Transverse colon (tissue), 4 donors: ENCODE measurements around the gene CCDC150. TPM values are rescaled to one million over a fixed set of nuclear protein-coding genes. Genes with fewer than 3 reads are reported as not detected.
"Not testable (repeated sequence)": the region's sequence is repeated elsewhere in the genome, so short reads cannot be mapped to it uniquely, and the experiment has no call there.

Source experiments
- DNase-seq: peaks from one replicate; pipeline ENCODE4 v3.0.0-alpha.2; 2019
- H3K27ac ChIP-seq, 4 donors: fragments of 200-600 bp; sonication (generic); 2 replicates each; pipeline ENCODE4 v1.5.1; 2016 to 2018; ENCODE audit warnings: inconsistent platforms in 4 of 4
- H3K27me3 ChIP-seq: fragments of 200-600 bp; sonication (generic); 2 replicates; pipeline ENCODE4 v1.5.1; 2017; ENCODE audit warnings: inconsistent platforms
- H3K36me3 ChIP-seq, 4 donors: fragments of 200-600 bp; sonication (generic); 2 replicates each; pipeline ENCODE4 v1.5.1; 2017 to 2019; ENCODE audit warnings: inconsistent platforms in 4 of 4
- H3K4me1 ChIP-seq, 4 donors: fragments of 200-600 bp; sonication (generic); 2 replicates each; pipeline ENCODE4 v1.5.1; 2017 to 2020; ENCODE audit warnings: inconsistent platforms in 4 of 4
- H3K4me3 ChIP-seq, 4 donors: fragments of 200-600 bp; sonication (generic); 1 replicate in 1 of 4; 2 replicates in 3 of 4; pipeline versions ENCODE4 v1.5.1 to v1.6.1; 2017 to 2019; ENCODE audit warnings: inconsistent platforms in 4 of 4
- H3K9me3 ChIP-seq, 2 donors: fragments of 200-600 bp; sonication (generic); 2 replicates each; pipeline ENCODE4 v1.5.1; 2017 to 2019; ENCODE audit warnings: inconsistent platforms in 2 of 2
- EP300 ChIP-seq: sonication (generic); formaldehyde crosslinking; IDR thresholded peaks from one replicate; pipeline ENCODE4 v1.6.1; 2017; ENCODE audit warnings: antibody characterized with exemption, low read depth
- POLR2A ChIP-seq: fragments of 450-650 bp; IDR thresholded peaks from one replicate; pipeline ENCODE4 v1.6.1; 2016; ENCODE audit warnings: antibody characterized with exemption, mild to moderate bottlenecking, moderate library complexity
- POLR2AphosphoS5 ChIP-seq, 3 donors: sonication (generic); formaldehyde crosslinking; IDR thresholded peaks; one replicate each; pipeline ENCODE4 v1.6.1; 2016; ENCODE audit warnings: antibody characterized with exemption in 3 of 3
- WGBS, 2 donors: methylation state at CpG; one replicate each; pipeline ENCODE4 v1.1.5; 2018; ENCODE audit warnings: low coverage in 1 of 2; 5-methylcytosine and 5-hydroxymethylcytosine counted together
- in situ Hi-C, 4 donors: fragments of 200-750 bp; cut with MboI; loops; one replicate each; pipeline versions ENCODE4 v1.15.0 to v1.15.1; 2017; ENCODE audit warnings: low sequenced_read_pairs in 3 of 4, low pct_ligation_motif_present in 1 of 4, low pct_unique_long_range_greater_than_20kb in 1 of 4
- intact Hi-C: fragments of 100-400 bp; cut with DNase I; formaldehyde crosslinking; loops from one replicate; pipeline ENCODE4 v1.15.1; 2023; ENCODE audit warnings: low total_unique reads
- total RNA-seq, 4 donors: library from RNA; depleted of rRNA; stranded (reverse); fragments of >200 nt; gene quantifications; one replicate each; pipeline ENCODE4 v1.1.0, GENCODE V29; 2016
- TF ChIP-seq, protein P1 (sequence below), 5 experiments: fragments of 200-600 bp in 3 of 5; fragments of 450-650 bp in 2 of 5; sonication (generic) in 3 of 5; IDR thresholded peaks; 1 replicate in 2 of 5; 2 replicates in 3 of 5; pipeline ENCODE4 v1.5.1; 2016 to 2017; ENCODE audit warnings: antibody characterized with exemption in 5 of 5, inconsistent platforms in 3 of 5, mild to moderate bottlenecking in 2 of 5, moderate library complexity in 1 of 5

Gene CCDC150
- total RNA-seq, 4 donors from 2014 or later, result 1.6 to 137 (median 2.7) TPM; not detected in 1

DNA sequence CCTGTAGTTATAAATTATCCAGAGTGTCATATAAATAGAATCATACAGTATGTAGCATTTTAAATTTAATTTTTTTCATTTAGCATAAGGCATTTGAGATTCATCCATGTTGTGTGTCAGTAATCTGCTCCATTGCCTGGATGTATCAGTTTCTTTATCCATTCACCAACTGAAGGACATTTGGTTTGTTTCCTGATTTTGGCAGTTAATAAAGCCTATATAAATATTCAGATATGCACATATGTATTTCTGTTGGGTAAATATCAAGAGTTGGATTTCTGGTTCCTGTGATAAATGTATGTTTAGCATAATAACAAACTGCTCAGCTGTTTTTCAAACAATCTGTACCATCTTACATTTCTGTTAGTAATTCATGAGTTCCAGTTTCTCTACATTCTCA is 39.9 kb downstream of the CCDC150 start:
- H3K9me3 ChIP-seq, result peaks cover 0 to 8% of the 10 kb centered on the region in 2 donors
- TF ChIP-seq POLR2A (no peak), EP300 (no peak)
- TF ChIP-seq, protein P1, sequence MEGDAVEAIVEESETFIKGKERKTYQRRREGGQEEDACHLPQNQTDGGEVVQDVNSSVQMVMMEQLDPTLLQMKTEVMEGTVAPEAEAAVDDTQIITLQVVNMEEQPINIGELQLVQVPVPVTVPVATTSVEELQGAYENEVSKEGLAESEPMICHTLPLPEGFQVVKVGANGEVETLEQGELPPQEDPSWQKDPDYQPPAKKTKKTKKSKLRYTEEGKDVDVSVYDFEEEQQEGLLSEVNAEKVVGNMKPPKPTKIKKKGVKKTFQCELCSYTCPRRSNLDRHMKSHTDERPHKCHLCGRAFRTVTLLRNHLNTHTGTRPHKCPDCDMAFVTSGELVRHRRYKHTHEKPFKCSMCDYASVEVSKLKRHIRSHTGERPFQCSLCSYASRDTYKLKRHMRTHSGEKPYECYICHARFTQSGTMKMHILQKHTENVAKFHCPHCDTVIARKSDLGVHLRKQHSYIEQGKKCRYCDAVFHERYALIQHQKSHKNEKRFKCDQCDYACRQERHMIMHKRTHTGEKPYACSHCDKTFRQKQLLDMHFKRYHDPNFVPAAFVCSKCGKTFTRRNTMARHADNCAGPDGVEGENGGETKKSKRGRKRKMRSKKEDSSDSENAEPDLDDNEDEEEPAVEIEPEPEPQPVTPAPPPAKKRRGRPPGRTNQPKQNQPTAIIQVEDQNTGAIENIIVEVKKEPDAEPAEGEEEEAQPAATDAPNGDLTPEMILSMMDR (IDR thresholded peaks at IDR 0.05), result no peak
- intact Hi-C loops (no loop called here), in situ Hi-C loops (no loop called here)
- H3K4me1 ChIP-seq, result no peaks in the 10 kb centered on the region
- no peak overlapping the region for H3K4me3 ChIP-seq
- DNase-seq, result no peak
- H3K36me3 ChIP-seq, result no peaks in the 10 kb centered on the region
- no peaks in the 10 kb centered on the region for H3K27me3 ChIP-seq
- no peak overlapping the region for H3K27ac ChIP-seq

DNA sequence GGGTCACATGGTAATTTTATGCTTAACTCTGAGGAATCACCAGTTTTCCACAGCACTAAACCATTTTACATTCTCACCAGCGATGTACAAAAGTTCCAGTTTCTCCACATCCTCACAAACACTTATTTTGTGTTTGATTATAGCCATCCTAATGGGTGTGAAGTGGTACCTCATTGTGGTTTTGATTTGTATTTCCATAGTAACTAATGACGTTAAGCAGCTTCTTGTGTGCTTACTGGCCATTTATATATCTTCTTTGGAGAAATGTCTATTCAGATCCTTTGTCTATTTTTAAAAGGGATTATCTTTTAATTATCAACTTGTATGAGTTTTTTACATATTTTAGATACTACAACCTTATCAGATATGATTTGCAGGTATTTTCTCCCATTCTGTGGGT is 42.0 kb downstream of the CCDC150 start:
- in situ Hi-C loops (no loop called here), intact Hi-C loops (no loop called here)
- 94 to 95% methylated on average over 2 of the region's 2 CpGs for WGBS, 2 donors
- no peak for DNase-seq
- no peaks in the 10 kb centered on the region for H3K4me1 ChIP-seq
- peaks cover 3 to 14% of the 10 kb centered on the region in 2 donors for H3K9me3 ChIP-seq
- H3K27ac ChIP-seq, result no peak overlapping the region
- no peaks in the 10 kb centered on the region for H3K27me3 ChIP-seq
- H3K36me3 ChIP-seq, result no peaks in the 10 kb centered on the region
- TF ChIP-seq EP300, result no peak
- TF ChIP-seq, protein P1 (IDR thresholded peaks at IDR 0.05), result no peak
- no peak overlapping the region for H3K4me3 ChIP-seq

DNA sequence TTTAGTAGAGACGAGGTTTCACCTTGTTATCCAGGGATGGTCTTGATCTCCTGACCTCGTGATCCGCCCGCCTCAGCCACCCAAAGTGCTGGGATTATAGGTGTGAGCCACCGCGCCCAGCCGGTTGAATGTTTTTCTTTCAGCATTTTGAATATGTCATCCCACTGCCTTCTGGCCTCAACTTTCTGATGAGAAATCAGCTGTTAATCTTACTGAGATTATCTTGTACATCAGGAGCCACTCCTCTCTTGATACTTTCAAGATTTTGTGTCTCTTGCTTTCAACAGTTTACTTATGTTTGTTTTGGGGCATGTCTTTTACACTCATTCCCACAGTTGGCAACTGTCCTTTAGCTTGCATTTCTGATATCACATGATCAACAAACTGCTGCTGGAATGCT is 46.3 kb downstream of the CCDC150 start:
- H3K4me3 ChIP-seq, result no peak overlapping the region
- TF ChIP-seq, protein P1 (IDR thresholded peaks at IDR 0.05), result no peak
- TF ChIP-seq POLR2AphosphoS5 (IDR thresholded peaks at IDR 0.05), result no peak
- no peak for TF ChIP-seq EP300
- no peak for TF ChIP-seq POLR2A
- H3K27ac ChIP-seq, result no peak overlapping the region
- in situ Hi-C loops, result no loop called here
- H3K4me1 ChIP-seq, result no peaks in the 10 kb centered on the region
- no peaks in the 10 kb centered on the region for H3K36me3 ChIP-seq
- no peak for DNase-seq
- peaks cover 3 to 14% of the 10 kb centered on the region in 2 donors for H3K9me3 ChIP-seq
- H3K27me3 ChIP-seq, result no peaks in the 10 kb centered on the region
- intact Hi-C loops, result no loop called here
- WGBS, 2 donors, result 95 to 97% methylated on average over 7 of the region's 7 CpGs

DNA sequence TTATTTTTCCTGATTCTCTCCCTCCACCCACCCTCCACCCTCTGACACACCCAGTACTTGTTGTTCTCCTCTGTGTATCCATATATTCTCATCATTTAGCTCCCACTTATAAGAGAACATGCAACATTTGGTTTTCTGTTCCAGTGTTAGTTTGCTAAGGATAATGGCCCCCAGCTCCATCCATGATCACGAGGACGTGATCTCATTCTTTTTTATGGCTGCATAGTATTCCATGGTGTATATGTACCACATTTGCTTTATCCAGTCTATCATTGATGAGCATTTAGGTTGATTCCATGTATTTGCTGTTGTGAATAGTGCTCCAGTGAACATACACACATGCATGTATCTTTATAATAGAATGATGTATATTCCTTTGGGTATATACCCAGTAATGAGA is 47.2 kb downstream of the CCDC150 start:
- H3K27me3 ChIP-seq, H3K36me3 ChIP-seq, DNase-seq, in situ Hi-C loops, H3K4me1 ChIP-seq, H3K27ac ChIP-seq, H3K4me3 ChIP-seq, intact Hi-C loops: not testable (repeated sequence)
- H3K9me3 ChIP-seq, result peaks cover 3 to 14% of the 10 kb centered on the region in 2 donors
- WGBS, 2 donors, result 96% methylated on average over 2 of the region's 2 CpGs; no CpG with 5 or more reads in 1 of the 2 donors

DNA sequence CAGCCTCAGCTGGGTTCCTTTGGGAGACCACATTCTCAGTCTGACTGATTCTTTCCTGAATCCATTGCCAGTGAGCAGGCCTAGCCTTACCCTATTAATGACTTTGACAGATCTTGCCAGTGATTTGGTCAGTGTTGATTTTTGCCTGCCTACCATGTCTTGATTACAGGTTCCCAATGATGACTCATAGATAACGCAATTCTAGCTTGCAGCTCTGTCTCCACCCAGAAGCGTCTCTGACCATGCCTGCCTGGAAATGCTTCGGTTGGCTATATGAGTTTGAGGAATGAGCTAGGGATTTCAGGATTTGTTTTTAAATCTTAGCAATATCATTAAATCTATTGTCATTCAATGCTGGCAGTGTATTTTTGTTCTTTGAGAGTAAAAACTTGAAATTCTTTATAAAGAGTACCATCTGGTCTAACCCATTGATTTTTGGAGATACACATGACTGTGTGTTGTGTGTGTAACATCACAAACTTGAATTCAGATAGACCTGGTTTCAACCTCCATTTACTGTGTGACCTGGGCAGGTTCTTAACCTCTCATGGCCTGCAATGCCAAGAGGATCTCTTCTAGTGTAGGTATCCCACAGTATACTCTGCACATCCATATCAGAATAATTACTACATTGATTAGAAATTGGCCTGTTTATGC is 57.0 kb downstream of the CCDC150 start:
- H3K4me1 ChIP-seq, result no peaks in the 10 kb centered on the region
- H3K36me3 ChIP-seq, result no peaks in the 10 kb centered on the region
- H3K27ac ChIP-seq, result no peak overlapping the region
- DNase-seq, result no peak
- TF ChIP-seq, protein P1 (IDR thresholded peaks at IDR 0.05), result no peak
- no peak for TF ChIP-seq POLR2A
- intact Hi-C loops, result no loop called here
- no peaks in the 10 kb centered on the region for H3K27me3 ChIP-seq
- H3K4me3 ChIP-seq, result no peak overlapping the region
- H3K9me3 ChIP-seq, result no peaks in the 10 kb centered on the region
- in situ Hi-C loops, result no loop called here
- WGBS, 2 donors, result 78 to 94% methylated on average over 1 to 3 of the region's 3 CpGs
